HEK293T (cell line): ENCODE measurements around the gene ZNF777.

Experiments
- CTCF ChIA-PET: fragments of 350-600 bp; formaldehyde crosslinking; extraction: SDS; loops from one replicate; lab custom pipeline; 2021; ENCODE audit warnings: antibody characterized with exemption, inconsistent platforms; lab: Yijun Ruan, JAX
- POLR2A ChIA-PET: fragments of 350-600 bp; formaldehyde crosslinking; extraction: SDS; loops from one replicate; lab custom pipeline; 2020; ENCODE audit warnings: antibody characterized with exemption, inconsistent platforms; lab: Yijun Ruan, JAX
- DNase-seq: peaks from one replicate; pipeline ENCODE4 v3.0.0; 2012; ENCODE audit warnings: mixed read lengths; ENCODE audit errors: extremely low spot score
- ARNT ChIP-seq: fragments of 450-650 bp; IDR thresholded peaks from 2 replicates; pipeline ENCODE4 v1.6.1; 2017; ENCODE audit warnings: mild to moderate bottlenecking
- BHLHE40 ChIP-seq: fragments of 450-650 bp; IDR thresholded peaks from 2 replicates; pipeline ENCODE4 v1.6.1; 2016; ENCODE audit warnings: mild to moderate bottlenecking, moderate library complexity, borderline replicate concordance
- CTBP1 ChIP-seq: fragments of 450-650 bp; IDR thresholded peaks from 2 replicates; pipeline ENCODE4 v1.6.1; 2016; ENCODE audit warnings: borderline replicate concordance
- ELF4 ChIP-seq: fragments of 450-650 bp; IDR thresholded peaks from 2 replicates; pipeline ENCODE4 v1.6.1; 2017; ENCODE audit warnings: antibody characterized with exemption
- FOXA1 ChIP-seq: fragments of 450-650 bp; IDR thresholded peaks from 2 replicates; pipeline ENCODE4 v1.6.1; 2016; ENCODE audit warnings: mild to moderate bottlenecking
- FOXK2 ChIP-seq: fragments of 450-650 bp; IDR thresholded peaks from 2 replicates; pipeline ENCODE4 v1.6.1; 2016; ENCODE audit warnings: mild to moderate bottlenecking
- FOXM1 ChIP-seq: fragments of 450-650 bp; IDR thresholded peaks from 2 replicates; pipeline ENCODE4 v1.6.1; 2017; ENCODE audit warnings: mild to moderate bottlenecking, borderline replicate concordance
- HDGF ChIP-seq: fragments of 450-650 bp; IDR thresholded peaks from 2 replicates; pipeline ENCODE4 v1.6.1; 2017; ENCODE audit warnings: antibody characterized with exemption, borderline replicate concordance
- L3MBTL2 ChIP-seq: fragments of 450-650 bp; conservative IDR thresholded peaks from 2 replicates; pipeline ENCODE4 v1.6.1; 2016; ENCODE audit warnings: mild to moderate bottlenecking
- LEF1 ChIP-seq: fragments of 450-650 bp; IDR thresholded peaks from 2 replicates; pipeline ENCODE4 v1.6.1; 2017; ENCODE audit warnings: mild to moderate bottlenecking, borderline replicate concordance
- NFRKB ChIP-seq: fragments of 450-650 bp; IDR thresholded peaks from 2 replicates; pipeline ENCODE4 v1.6.1; 2016; ENCODE audit warnings: mild to moderate bottlenecking, moderate library complexity
- SP1 ChIP-seq: fragments of 450-650 bp; IDR thresholded peaks from 2 replicates; pipeline ENCODE4 v1.6.1; 2017
- SUZ12 ChIP-seq: fragments of 450-650 bp; IDR thresholded peaks from 2 replicates; pipeline ENCODE4 v1.6.1; 2016; ENCODE audit warnings: mild to moderate bottlenecking
- TARDBP ChIP-seq: fragments of 450-650 bp; IDR thresholded peaks from 2 replicates; pipeline ENCODE4 v1.6.1; 2016
- ZNF384 ChIP-seq: fragments of 450-650 bp; IDR thresholded peaks from 2 replicates; pipeline ENCODE4 v1.6.1; 2016
- TF ChIP-seq, protein P1 (sequence below): fragments of 450-650 bp; IDR thresholded peaks from 2 replicates; pipeline ENCODE4 v1.6.1; 2016

Gene ZNF777

DNA sequence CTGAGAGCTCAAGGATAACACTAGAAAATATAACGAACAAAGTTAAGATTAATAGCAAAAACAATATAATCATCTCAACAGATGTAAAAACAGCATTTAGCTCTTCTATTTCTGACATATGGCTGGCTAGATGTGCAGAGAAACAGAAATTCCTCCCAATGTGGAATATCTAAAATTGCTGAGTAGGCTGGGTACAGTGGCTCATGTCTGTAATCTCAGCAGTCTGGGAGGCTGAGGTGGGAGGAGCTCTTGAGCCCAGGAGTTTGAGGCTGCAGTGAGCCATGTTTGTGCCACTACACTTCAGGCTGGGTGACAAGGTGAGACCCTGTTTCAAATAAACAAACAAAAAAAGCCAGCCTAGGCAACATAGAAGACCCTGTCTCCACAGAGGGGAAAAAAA lies 18.7 kb upstream of the ZNF777 start:
- POLR2A ChIA-PET = no interaction called here
- no peak for TF ChIP-seq NFRKB
- TF ChIP-seq FOXM1 = no peak
- no peak for TF ChIP-seq ARNT
- TF ChIP-seq, protein P1, sequence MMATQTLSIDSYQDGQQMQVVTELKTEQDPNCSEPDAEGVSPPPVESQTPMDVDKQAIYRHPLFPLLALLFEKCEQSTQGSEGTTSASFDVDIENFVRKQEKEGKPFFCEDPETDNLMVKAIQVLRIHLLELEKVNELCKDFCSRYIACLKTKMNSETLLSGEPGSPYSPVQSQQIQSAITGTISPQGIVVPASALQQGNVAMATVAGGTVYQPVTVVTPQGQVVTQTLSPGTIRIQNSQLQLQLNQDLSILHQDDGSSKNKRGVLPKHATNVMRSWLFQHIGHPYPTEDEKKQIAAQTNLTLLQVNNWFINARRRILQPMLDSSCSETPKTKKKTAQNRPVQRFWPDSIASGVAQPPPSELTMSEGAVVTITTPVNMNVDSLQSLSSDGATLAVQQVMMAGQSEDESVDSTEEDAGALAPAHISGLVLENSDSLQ = no peak
- TF ChIP-seq BHLHE40 = no peak
- TF ChIP-seq ZNF384 = no peak
- TF ChIP-seq L3MBTL2 = no peak
- no peak for TF ChIP-seq SUZ12
- no peak for TF ChIP-seq LEF1
- TF ChIP-seq ELF4 = no peak
- TF ChIP-seq CTBP1 = no peak
- TF ChIP-seq TARDBP = no peak
- TF ChIP-seq HDGF = no peak
- TF ChIP-seq FOXK2 = no peak
- no peak for TF ChIP-seq SP1
- no peak for TF ChIP-seq FOXA1
- CTCF ChIA-PET = no interaction called here
- no peak for DNase-seq

- ChIA-PET POLR2A (no interaction called here), CTCF (no interaction called here)
- DNase-seq = no peak
- TF ChIP-seq CTBP1 = no peak
- no peak for TF ChIP-seq SP1
Observed at GRCh38 chr7:149478754-149479153, 17.9 kb upstream of the ZNF777 start.

DNA sequence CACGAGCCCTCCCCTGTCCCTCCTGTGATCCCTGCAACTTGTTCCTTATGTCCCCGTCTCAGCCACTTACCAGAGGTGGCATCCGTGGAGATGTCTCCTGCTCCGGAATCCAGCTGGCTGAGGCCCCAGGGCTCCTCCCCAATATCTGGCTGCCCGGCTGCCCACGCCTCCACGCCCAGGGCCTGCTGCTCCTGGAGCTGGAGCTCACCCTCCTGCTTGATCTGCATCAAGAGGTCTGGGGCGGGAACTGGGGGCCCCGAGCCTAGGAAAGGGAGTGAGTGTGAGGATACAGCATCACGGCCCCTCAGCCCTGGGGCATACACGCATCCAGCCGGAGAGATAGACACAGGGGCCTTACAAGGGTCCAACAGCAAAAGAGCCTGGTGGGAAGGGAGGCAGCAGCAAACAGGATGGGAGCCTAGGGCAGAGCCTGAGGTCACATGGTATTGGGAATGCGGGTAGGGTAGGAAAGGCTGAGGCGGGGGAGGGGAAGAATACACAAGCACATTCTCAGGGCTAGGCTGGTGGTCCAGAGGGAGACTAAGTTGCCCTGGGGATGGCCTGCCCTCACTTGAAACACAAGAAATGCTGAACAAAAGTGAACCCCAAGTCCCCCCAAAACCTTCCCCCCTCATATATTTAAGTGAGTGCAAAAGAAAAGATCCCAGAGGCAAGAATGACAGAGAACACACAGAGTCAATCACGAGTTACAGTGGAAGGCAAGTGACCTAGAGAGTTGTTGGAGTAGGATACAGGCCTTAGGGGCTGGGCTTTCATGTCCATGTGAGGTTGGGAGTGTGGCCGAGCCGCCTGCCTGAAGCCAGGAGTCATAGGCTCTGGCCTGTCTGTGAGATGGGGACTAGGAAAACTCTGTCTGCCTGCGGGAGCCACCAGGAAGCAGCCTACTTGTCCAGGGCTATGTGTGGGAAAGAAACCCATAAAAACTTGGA lies 16.9 kb upstream of the ZNF777 start:
- POLR2A ChIA-PET = no interaction called here
- CTCF ChIA-PET = no interaction called here
- no peak for DNase-seq
- TF ChIP-seq L3MBTL2 (no peak), HDGF (no peak)

GRCh38 chr7:149476791-149477190 lies 15.9 kb upstream of the ZNF777 start:
- TF ChIP-seq ELF4 = no peak
- TF ChIP-seq HDGF = no peak
- no peak for TF ChIP-seq FOXK2
- TF ChIP-seq BHLHE40 = no peak
- TF ChIP-seq L3MBTL2 = no peak
- no peak for DNase-seq
- POLR2A ChIA-PET = no interaction called here
- CTCF ChIA-PET = no interaction called here

GRCh38 chr7:149475121-149476045 lies 14.5 kb upstream of the ZNF777 start:
- POLR2A ChIA-PET = interaction anchor here (1.4 kb wide), 1 partner anchor 15 kb away, joined by 6 read pairs; the partner anchor contains the start of gene ZNF777
- no peak for DNase-seq
- CTCF ChIA-PET = no interaction called here
- TF ChIP-seq FOXK2 (no peak), SUZ12 (no peak), L3MBTL2 (no peak), BHLHE40 (no peak), ZNF384 (no peak), HDGF (no peak), FOXA1 (no peak), LEF1 (no peak), CTBP1 (no peak)
- TF ChIP-seq, protein P1 = no peak

- DNase-seq = no peak
- CTCF ChIA-PET = no interaction called here
- POLR2A ChIA-PET = interaction anchor here (1.4 kb wide), 1 partner anchor 14 kb away, joined by 6 read pairs; the partner anchor contains the start of gene ZNF777
- TF ChIP-seq FOXA1 = no peak
- TF ChIP-seq, protein P1 = no peak
Observed at GRCh38 chr7:149474309-149475120, 13.7 kb upstream of the ZNF777 start.
